GM19395 (cell line): ENCODE results near the gene TMEM231.
A peak's percentile ranks its signal among the peaks of the same experiment; 100 is the strongest.
"Not testable (repeated sequence)": the region's sequence is repeated elsewhere in the genome, so short reads cannot be mapped to it uniquely, and the experiment has no call there.

Experiments
- ATAC-seq: cut with Tn5 transposase; IDR thresholded peaks from one replicate; pipeline ENCODE4 v1.9.1; 2021; ENCODE audit warnings: mild to moderate bottlenecking, moderate library complexity; ENCODE audit not compliant: unreplicated experiment

Gene TMEM231

GRCh38 chr16:75534560-75535205 is 21.4 kb downstream of the TMEM231 start:
- ATAC-seq = no peak

DNA sequence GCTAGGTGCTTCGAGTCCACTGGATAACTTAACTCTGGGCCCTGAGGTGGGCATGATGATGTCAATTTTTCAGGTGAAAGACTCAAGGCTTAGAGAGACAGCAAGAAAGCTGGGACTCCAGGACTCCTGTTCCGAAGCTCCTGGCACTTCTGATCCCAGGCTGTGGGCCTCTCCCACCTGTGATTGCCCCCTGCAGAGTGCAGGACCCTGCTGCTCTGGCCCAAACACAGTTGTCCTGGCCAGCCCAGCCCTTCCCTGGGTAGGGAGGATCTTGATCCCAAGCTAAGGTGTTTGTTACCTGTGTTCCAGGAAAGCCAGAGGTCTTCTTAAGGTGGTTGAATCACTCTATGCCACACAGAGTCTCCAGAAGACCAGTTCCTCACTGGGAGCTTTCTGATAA is 23.3 kb downstream of the TMEM231 start:
- ATAC-seq = no peak

GRCh38 chr16:75532142-75532765 is 23.8 kb downstream of the TMEM231 start:
- ATAC-seq = no peak

DNA sequence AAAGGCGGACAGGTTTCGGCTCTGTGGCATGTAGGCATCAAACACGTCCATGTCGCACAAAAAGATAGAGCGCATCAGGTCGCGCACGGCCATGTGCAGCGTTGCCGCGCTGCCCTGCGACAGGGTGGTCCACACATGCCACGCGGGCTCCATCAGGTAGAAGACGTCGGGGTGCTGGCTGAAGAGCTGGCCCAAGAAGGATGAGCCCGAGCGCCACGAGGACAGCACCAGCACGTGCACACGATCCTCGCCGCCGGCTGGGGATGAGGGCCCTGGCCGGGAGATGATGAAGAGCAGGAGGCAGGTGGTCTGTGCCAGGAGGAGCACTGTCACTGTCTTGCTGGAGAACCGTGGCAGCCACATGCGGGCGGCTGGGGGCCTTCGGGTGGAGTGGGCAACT is 26.1 kb downstream of the TMEM231 start:
- ATAC-seq = no peak

DNA sequence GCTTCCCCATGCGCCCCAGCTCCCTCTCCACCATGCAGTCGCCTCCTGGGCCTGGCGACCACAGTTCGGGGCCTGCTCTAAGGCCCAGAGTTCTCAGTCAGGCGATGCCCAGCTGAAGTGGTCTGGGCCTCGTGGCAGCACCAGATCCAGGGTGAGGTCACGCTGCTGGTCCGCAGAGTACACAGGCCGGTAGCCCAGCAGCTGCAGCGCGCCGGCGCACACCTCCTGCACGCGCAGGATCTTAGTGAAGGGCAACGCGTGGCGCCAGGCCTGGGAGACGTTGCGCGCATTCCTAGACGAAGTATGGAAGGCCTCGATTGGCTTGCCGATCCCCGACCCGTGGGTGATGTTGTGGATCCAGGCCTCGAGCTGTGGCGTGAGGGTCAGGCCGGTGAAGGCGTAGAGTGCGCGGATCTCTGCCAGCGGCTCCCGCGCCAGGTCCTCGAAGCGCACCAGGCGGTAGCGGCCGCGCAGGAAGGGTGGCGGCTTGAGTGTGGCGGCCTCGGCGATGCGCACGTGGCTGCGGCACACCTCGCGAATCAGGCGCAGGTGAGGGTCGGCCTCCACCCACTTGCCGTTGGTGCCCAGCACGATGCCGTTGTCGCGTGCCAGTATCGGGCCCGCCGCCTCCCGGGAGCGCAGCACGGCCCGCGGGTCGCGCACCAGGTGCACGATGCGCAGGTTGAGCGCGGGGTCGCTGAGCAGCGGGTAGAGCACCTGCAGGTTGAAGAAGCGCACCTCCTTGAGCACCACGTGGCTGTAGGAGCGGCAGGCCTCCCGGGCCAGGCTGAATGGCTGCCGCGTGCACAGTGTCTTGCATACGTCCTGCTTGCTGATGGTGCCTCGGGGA is 26.8 kb downstream of the TMEM231 start:
- no peak for ATAC-seq

- ATAC-seq = no peak
Measured at GRCh38 chr16:75527825-75528299, 28.2 kb downstream of the TMEM231 start.

GRCh38 chr16:75526032-75526790 is 29.8 kb downstream of the TMEM231 start:
- no peak for ATAC-seq

DNA sequence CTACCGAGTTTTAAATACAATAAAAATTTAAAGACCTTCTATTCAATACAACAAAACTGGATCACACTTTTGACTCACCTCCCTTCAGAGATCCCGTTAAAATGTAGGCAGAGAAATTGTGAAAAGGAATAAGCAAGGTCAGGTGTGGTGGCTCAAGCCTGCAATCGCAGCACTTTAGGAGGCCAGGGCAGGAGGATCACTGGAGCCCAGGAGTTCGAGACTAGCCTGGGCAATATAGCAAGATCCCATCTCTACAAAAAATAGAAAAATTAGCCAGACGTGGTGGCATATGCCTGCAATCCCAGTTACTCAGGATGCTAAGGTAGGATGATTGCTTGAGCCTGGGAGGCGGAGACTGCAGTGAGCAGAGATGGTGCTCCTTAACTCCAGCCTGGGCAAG is 36.9 kb downstream of the TMEM231 start:
- no peak for ATAC-seq

GRCh38 chr16:75516189-75516966 is 39.7 kb downstream of the TMEM231 start:
- ATAC-seq = peak; percentile 29

GRCh38 chr16:75514296-75514695 is 41.8 kb downstream of the TMEM231 start:
- no peak for ATAC-seq

GRCh38 chr16:75506574-75506973 is 49.5 kb downstream of the TMEM231 start:
- no peak for ATAC-seq

GRCh38 chr16:75506107-75506506 is 49.9 kb downstream of the TMEM231 start:
- no peak for ATAC-seq

DNA sequence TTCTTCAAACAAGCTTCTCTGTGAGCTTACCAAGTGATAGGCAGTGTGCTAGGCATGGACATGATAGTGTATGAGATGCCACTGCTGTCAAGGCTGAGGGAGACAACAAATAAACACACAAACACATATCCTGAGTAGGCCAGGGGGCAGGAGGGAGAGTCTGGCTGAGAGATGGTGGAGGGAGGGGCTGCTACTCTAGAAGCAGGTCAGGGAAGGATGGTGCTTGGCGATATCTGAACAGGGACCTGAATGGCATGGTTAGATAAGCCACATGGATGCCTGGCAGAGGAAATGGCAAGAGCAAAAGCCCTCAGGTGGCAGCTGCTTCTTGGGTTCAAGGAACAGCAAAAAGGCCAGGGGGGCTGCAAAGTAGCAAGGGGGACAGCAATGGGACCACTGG is 52.3 kb downstream of the TMEM231 start:
- ATAC-seq = no peak

DNA sequence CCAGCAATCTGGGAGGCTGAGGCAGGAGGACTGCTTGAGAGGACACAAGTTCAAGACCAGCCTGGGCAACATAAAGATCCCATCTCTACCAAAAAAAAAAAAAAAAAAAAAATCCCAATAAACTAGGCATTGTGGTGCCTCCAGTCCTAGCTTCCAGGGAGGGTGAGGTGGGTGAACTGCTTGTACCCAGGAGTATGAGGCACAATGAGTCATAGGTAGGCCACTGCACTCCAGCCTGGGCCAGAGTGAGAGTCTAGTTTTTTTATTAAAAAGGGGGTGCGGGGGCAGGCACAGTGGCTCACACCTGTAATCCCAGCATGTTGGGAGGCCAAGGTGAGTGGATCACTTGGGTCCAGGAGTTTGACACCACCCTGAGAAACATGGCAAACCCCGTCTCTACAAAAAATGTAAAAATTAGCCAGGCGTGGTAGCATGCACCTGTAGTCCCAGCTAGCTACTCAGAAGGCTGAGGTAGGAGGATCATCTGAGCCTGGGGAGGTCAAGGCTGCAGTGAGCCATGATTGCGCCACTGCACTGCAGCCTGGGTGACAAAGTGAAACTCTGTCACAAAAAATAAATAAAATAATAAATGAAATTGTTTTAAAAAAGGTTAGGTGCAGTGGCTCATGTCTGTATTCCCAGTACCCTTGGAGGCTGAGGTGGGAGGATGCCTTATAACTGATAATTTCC is 53.0 kb downstream of the TMEM231 start:
- no peak for ATAC-seq

- ATAC-seq = not testable (repeated sequence)
Measured at GRCh38 chr16:75501820-75502219, 54.2 kb downstream of the TMEM231 start.

GRCh38 chr16:75501359-75501758 is 54.7 kb downstream of the TMEM231 start:
- no peak for ATAC-seq

DNA sequence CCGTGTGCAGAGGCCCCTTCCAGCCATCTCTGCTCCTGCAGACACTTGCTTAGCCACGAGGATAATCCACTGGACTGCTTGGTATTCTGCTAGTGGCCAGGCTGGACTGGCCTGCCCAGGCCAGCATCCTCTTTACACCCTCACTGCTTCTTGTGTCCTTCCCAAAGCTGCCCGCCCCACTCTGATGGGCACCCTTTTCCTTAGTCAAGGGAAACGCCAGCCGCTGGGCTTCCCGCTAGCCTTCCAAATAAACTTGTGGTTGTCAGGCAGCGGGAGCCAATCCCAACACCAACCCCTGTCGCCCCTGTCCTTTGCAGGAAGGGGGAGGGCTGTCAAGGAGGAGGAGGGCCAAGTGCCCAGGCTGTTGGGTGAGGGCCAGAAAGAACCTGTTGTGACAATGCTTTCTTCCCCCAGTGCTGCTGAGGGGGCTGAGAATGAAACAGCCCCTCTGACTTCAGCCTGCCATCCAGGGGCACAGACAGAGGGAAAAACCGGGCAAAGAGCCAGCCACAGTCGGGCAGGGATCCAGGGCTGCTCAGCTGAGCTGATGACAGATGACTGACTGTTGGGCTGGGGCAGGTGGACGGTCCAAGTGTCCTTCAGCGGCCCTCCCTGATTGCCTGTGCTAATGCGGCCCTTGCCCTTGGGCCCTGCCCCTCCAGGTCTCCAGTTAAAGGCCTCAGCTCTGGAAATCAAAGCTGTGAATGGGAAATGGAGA is 57.3 kb downstream of the TMEM231 start:
- ATAC-seq = not testable (repeated sequence)

DNA sequence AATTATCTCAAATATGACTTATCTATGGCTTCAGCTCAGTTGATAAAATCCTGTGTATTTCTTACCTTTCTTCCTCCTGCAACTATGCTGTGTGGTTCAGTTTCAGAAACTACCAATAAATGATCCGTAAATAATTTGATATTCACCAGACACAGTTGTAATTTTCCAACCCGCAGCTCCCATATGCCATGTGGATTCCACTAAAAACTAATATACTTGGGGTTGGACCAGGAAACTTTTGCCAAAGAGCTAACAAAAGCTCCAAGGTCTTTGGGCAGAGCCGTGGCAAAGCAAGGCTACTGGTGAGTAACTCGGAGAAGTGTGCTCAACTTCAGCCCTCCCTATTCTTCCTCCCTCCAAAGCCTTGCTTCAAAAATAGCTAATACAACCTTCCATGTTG is 58.5 kb downstream of the TMEM231 start:
- no peak for ATAC-seq

DNA sequence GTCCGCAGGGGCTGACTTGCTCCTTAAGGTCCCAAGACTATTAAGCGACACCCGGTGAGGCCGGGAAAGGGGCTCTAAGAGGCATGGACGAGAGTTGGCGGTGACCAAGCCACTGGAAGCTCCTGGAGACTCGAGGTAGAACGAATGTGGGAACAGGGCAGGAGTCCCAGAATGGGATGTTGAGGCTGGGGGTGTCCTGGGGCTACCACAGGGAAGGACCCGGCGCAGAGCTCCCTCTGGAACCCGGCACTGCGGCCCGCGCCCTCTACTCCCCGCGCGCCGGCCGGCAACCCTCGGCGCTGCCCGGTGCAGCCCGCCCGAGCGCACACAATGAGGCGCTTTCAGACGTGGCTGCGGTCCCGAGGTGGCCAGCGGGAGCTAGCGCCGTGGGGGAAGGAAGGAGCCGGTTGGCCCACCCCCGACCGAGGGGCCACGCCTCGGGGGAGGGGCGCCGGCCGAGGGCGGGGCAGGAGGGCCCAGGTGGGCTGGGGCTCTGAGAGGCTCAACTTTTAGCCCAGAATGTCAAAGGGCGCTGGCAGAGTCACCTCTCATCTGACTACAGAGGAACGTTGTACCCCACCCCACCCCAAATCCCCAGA is 60.9 kb downstream of the TMEM231 start, which contains the start of gene CHST6:
CHST6 (minus strand) TSS at position 366 of the 599 bp plus-strand sequence. CDS start 15,613 bp downstream, outside the sequence.
- ATAC-seq = peak; percentile 68
